Activated CD8-positive, alpha-beta memory T cell treated with anti-CD3 and anti-CD28 coated beads, Interleukin-2, amount 50 U/mL, for 48 hours (primary cell): ENCODE measurements around the gene RNGTT.
"Not testable (repeated sequence)": the region's sequence is repeated elsewhere in the genome, so short reads cannot be mapped to it uniquely, and the experiment has no call there.

Source experiments
- DNase-seq: peaks from one replicate; pipeline ENCODE4 v3.0.0-alpha.2; 2020

Gene RNGTT

DNA sequence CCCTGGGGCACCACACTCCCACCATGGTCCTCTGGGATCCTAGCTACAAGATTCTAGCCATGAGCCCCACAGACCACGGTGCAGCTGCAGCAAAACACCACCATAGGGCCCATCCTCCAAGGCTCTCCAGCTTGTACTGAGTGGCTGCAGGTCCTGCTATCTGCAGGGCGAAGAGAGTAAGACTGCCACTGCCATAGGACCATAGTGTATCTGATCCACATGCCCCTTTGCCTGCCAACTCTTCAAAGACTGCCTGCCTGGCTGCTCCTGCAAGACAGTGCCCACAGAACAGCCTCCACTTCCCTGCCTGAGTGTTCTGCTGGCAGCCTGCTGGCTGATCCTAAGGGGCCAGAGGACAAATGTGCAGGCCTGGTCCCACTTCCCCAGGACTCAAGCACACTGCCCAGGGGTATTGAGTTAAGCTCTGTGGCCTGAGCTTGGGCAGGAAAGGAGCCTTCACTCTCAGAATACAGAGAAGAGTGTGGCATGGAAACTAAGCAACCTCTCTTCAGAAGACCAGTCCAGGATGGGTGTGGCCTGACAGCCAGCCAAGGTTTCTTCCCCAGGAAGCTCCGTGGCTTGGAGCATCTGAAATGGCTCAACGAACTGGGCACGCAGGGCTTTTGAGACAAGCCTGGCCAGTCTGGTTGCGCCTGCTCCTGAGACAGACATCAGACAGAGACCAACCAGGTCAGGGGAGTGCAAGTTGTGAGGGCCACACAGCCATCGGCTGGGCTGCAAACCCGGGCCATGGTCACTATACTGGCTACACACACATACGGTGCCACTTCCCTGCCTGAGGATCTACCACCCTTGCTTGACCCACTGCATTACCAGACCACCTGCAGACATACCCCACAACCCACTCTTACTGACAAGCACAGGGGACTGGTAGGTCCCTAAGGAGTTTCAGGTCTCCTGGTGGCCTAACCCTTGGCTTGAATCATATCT, 54.5 kb downstream of the RNGTT start:
- no peak for DNase-seq

GRCh38 chr6:88907148-88907547, 56.3 kb downstream of the RNGTT start:
- DNase-seq: not testable (repeated sequence)

DNA sequence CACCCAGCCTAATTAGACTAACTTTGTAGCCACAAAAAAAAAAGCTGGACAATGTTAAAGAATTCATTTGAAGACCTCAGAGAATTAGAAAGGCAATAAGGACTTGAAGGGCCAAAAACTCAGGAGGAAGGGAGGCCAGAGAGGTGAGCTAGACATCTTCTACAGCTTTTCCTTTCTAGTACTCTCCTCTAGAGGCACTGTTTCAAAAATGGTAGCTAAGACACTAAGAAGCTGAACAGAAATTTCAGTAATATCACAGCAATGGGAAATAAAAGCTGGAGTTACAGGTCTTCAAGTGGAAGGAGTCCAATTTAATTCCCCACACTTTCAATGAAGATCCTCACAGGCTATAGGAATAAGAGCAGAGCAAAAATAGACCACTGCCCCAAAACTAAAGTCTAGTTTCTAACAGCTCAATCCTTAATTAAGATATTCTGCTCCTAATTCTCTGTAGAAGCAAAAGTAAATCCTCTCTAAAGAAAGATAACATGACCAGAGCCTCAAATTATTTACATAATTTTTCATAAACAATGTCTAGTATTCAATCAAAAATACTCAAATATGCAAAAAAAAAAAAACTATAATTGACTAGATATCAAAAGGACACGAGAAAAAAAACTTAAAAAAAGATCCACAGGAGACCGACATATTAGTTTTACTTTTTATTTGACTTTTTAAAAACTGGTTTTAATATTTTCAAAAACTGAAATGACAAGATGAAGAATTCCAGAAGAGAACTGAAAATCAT, 63.7 kb downstream of the RNGTT start:
- no peak for DNase-seq

DNA sequence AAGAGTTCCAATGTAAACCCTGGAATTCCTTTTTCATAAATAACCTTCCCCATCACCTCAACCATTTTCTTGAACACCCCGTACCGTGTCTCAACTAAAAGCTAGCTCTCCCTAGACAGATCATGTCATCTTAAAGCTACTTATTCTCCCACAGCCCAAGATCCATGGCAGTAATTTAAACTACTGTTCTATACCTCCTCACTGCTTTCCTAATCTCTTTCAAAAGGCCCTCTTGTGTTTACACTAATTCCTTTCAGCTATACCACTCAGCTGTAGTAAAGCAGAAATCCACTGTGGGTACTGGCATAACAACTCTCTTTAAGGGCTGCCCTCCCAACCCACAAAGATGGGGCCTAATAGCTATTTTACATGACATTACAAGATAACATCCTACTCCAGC, 67.5 kb downstream of the RNGTT start:
- DNase-seq: no peak

GRCh38 chr6:88890860-88891845, 72.3 kb downstream of the RNGTT start:
- DNase-seq: no peak

- DNase-seq: no peak
Observed at GRCh38 chr6:88890394-88890793, 73.0 kb downstream of the RNGTT start.

DNA sequence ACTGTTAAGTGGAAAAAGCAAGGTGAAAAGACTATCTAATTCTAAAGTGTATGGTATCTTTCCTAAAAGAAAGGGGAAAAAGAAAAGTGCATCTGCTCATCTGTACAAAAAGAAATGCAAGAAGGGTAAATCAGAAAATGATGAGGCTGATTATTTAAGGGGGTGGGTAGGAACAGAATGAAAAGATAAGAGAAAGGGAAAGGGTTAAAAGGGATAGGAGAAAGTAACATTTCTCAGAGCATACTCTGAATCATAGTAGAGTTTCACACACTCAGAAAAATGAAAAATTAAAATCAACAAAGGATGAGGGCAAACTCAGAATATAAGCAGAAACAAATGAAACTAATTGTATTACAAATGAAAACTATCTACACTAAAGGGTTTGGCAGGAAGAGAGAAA, 79.1 kb downstream of the RNGTT start:
- DNase-seq: no peak

DNA sequence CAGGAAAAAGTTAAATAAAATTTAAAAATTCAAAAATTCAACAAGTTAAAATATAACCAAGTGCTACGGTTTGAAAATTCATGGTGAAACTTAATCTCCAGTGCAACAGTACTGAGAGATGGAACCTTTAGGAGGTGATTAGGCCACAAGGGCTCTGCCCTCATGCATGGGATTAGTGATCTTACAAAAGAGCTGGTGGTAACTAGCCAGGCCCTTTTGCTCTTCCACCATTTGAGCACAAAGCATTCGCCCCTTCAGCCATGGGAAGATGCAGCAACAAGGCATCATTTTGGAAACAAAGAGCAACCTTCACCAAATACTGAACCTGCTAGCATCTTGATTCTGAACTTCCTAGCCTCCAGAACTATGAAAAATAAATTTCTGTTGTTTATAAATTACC, 80.9 kb downstream of the RNGTT start:
- no peak for DNase-seq

- DNase-seq: no peak
Observed at GRCh38 chr6:88881451-88881850, 82.0 kb downstream of the RNGTT start.

DNA sequence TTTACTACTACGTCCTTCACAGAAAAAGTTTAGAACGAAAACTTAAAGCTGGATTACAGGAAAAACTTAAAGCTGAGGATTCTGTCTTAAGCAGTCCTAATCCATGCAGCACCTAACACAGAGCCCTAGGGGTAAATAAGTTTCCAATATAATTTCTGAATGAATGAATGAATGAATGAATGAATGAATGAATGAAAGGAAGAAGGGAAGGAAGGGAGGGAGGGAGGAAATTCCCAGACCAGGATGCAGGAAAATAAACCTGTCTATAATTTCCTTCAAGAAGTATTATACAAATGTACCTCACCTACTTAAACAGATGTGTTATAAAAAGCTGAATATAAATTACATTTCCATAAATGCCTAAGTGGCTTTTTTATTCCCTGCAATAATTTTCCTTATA, 83.4 kb downstream of the RNGTT start:
- DNase-seq: no peak

GRCh38 chr6:88877893-88878292, 85.5 kb downstream of the RNGTT start:
- DNase-seq: no peak

DNA sequence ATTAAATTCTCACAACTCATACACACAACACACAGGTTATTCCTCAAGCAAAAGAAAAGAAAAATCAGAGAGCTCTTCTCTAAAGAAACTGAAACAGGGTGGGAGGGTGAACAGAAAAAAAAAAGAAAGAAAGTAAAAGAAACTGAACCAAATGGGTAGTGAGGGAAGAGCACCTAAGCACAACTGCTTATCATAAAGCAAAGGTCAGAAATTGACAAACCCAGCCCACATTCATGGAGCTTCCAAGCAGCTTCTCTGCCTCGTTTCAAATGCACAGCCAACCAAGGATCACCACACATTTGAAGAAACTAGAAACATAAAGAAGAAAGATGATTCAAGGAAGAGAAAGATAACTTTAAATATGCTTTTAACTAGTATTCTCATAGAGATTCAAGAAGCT, 90.5 kb downstream of the RNGTT start:
- DNase-seq: no peak

DNA sequence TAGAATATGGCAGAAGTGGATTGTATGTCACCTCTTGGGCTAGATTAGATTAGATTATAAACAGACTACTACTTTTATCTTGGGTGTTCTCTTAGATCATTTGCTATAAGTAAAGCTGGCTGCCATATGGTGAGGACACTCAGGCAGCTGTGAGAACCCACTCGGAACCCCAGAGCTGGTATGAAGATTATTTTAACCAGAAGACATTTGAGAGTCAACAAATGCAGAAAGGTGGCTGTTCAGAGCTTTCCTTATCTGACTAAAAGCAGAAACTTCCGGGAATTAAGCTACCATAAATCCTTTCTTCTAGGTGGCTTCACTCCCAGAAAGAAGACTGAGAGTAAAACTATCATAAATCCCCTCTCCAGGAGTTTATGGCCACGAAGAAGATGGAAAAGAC, 91.9 kb downstream of the RNGTT start:
- DNase-seq: no peak

- DNase-seq: no peak
Observed at GRCh38 chr6:88870717-88871330, 92.6 kb downstream of the RNGTT start.

GRCh38 chr6:88869263-88870020, 94.0 kb downstream of the RNGTT start:
- no peak for DNase-seq

GRCh38 chr6:88867841-88868731, 95.3 kb downstream of the RNGTT start:
- no peak for DNase-seq

- no peak for DNase-seq
Observed at GRCh38 chr6:88866856-88867255, 96.6 kb downstream of the RNGTT start.

- DNase-seq: no peak
Observed at GRCh38 chr6:88865275-88865674, 98.1 kb downstream of the RNGTT start.

DNA sequence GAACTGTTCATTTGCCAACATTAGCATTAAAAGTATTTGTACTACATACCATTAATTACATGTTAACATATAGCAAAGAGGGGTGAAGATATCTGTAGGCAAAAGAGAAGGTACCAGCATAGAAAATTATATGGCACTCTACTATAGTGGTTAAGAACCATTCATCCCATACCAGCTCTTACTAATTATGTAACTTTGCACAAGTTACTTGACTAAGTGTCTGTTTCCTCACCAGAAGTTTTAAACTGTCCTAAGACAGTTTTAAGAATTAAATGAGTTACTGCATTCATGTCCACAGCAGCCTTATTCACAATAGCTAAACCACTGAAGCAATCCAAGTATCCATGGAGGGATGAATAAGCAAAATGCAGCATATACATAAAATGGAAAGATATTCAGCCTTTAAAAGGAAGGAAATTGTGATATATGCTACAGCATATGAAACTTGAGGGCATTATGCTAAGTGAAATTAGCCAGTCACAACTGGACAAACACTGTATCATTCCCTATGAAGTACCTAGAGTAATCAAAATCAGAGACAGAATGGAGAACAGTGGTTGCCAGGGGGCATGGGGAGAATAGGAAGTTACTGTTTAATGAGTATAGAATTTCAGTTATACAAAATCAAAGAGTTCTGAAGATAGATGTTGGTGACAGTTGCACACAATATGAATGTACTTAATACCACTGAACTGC, 98.9 kb downstream of the RNGTT start:
- no peak for DNase-seq

DNA sequence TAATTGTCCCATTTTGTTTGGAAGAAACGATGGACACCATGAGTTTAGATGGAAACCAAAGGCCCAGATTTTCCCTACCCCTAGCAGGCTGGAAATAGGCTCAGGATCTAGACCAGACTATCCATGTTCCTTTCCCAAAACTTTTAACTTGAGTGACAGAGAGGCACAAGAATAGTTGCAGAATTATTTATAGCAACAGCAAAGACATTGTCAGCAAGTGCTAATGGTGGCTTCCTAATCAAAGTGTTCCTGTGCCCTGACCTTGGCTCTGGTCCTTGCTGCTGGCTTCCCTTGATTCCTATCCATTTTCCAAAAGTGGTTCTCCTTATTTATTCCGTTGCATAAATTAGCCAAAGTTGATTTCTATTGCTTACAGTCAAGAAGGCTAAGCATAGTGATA, 103.1 kb downstream of the RNGTT start:
- DNase-seq: no peak
